Measurements from ENCODE around the gene LRRC56. TPM values are rescaled to one million over a fixed set of nuclear protein-coding genes. Genes with fewer than 3 reads are reported as not detected.
"Not testable (repeated sequence)": the region's sequence is repeated elsewhere in the genome, so short reads cannot be mapped to it uniquely, and the experiment has no call there.

Gene LRRC56
- total and polyA plus RNA-seq, 4 donors, result 0.08 to 0.46 (median 0.20) TPM

- no peak overlapping the region for H3K27ac ChIP-seq (ENCODE audit: low read depth in 1 of 2, low read length in 2 of 2)
- H3K27me3 ChIP-seq (ENCODE audit: control insufficient read depth in 4 of 4, insufficient read depth in 4 of 4, low read length in 3 of 4), result no peaks in the 10 kb centered on the region
- TF ChIP-seq TAF1 (conservative IDR thresholded peaks at IDR 0.05) (no peak), CTCF (IDR thresholded peaks at IDR 0.05; ENCODE audit: low read depth, low read length, missing input control) (no peak), ATF3 (IDR thresholded peaks at IDR 0.05) (no peak), REST (IDR thresholded peaks at IDR 0.05) (no peak), RAD21 (IDR thresholded peaks at IDR 0.05) (no peak), GABPA (IDR thresholded peaks at IDR 0.05 in 1 of 2, conservative IDR thresholded peaks at IDR 0.05 in 1 of 2) (no peak), HNF4G (IDR thresholded peaks at IDR 0.05) (no peak), ZBTB33 (IDR thresholded peaks at IDR 0.05) (no peak), EGR1 (IDR thresholded peaks at IDR 0.05; ENCODE audit: low read depth in 2 of 2) (no peak)
- no peak for DNase-seq (ENCODE audit: low spot score)
- no peak overlapping the region for H3K9ac ChIP-seq (ENCODE audit: low read depth in 1 of 2, low read length in 2 of 2)
- H3K4me1 ChIP-seq (ENCODE audit: control insufficient read depth in 4 of 4, insufficient read depth in 4 of 4, low read length in 3 of 4), result peaks cover 0 to 5% (median 1%) of the 10 kb centered on the region in 4 donors
- WGBS, result 98% methylated on average over 4 of the region's 4 CpGs
- H3K9me3 ChIP-seq (ENCODE audit: control insufficient read depth in 4 of 4, low read length in 3 of 4), result no peaks in the 10 kb centered on the region
- no peak overlapping the region for H3K4me3 ChIP-seq (ENCODE audit: low read depth in 1 of 3, low read length in 3 of 3)
- H3K36me3 ChIP-seq (ENCODE audit: control insufficient read depth in 4 of 4, insufficient read depth in 3 of 4, low read depth in 1 of 4, low read length in 3 of 4), result peaks cover 0 to 6% (median 3%) of the 10 kb centered on the region in 4 donors
Measured at GRCh38 chr11:516400-516799, 20.9 kb upstream of the LRRC56 start.

- H3K9ac ChIP-seq (ENCODE audit: low read depth in 1 of 2, low read length in 2 of 2); H3K4me3 ChIP-seq (ENCODE audit: low read depth in 1 of 3, low read length in 3 of 3); H3K4me1 ChIP-seq (ENCODE audit: control insufficient read depth in 4 of 4, insufficient read depth in 4 of 4, low read length in 3 of 4); H3K27ac ChIP-seq (ENCODE audit: low read depth in 1 of 2, low read length in 2 of 2); H3K9me3 ChIP-seq (ENCODE audit: control insufficient read depth in 4 of 4, low read length in 3 of 4); H3K27me3 ChIP-seq (ENCODE audit: control insufficient read depth in 4 of 4, insufficient read depth in 4 of 4, low read length in 3 of 4); H3K36me3 ChIP-seq (ENCODE audit: control insufficient read depth in 4 of 4, insufficient read depth in 3 of 4, low read depth in 1 of 4, low read length in 3 of 4); DNase-seq (ENCODE audit: low spot score): not testable (repeated sequence)
- 97% methylated on average over 43 of the region's 43 CpGs for WGBS
Measured at GRCh38 chr11:516918-517685, 20.2 kb upstream of the LRRC56 start.

Measured in liver (tissue), 9 donors.